Gastrocnemius medialis (tissue), 4 donors: ENCODE results near the gene PTPRT. TPM values are rescaled to one million over a fixed set of nuclear protein-coding genes. Genes with fewer than 3 reads are reported as not detected.

Experiments used
- ATAC-seq, 2 donors: fragments of 150-250 bp; one replicate each; pipeline ENCODE4 v1.9.1; 2016
- DNase-seq, 2 donors: peaks; one replicate each; pipeline ENCODE4 v3.0.0-alpha.2; 2019
- H3K27ac ChIP-seq, 4 donors: fragments of 200-600 bp; sonication (generic); 1 replicate in 1 of 4; 2 replicates in 3 of 4; pipeline ENCODE4 v1.5.1; 2016 to 2018; ENCODE audit warnings: mild to moderate bottlenecking in 2 of 4, moderate library complexity in 1 of 4
- H3K27me3 ChIP-seq, 3 donors: fragments of 200-600 bp; sonication (generic) in 2 of 3; 1 replicate in 1 of 3; 2 replicates in 2 of 3; pipeline versions ENCODE4 v1.5.1 to v1.6.0; 2016 to 2019; ENCODE audit warnings: mild to moderate bottlenecking in 1 of 3, moderate library complexity in 1 of 3
- H3K36me3 ChIP-seq, 2 donors: fragments of 200-600 bp; sonication (generic) in 1 of 2; one replicate each; pipeline ENCODE4 v1.5.1; 2017 to 2018
- H3K4me1 ChIP-seq, 2 donors: fragments of 200-600 bp; sonication (generic) in 1 of 2; one replicate each; pipeline ENCODE4 v1.5.1; 2016 to 2017; ENCODE audit warnings: mild to moderate bottlenecking in 2 of 2
- H3K4me3 ChIP-seq, 4 donors: fragments of 200-600 bp; sonication (generic) in 3 of 4; 1 replicate in 1 of 4; 2 replicates in 3 of 4; pipeline ENCODE4 v1.5.1; 2016 to 2019; ENCODE audit warnings: mild to moderate bottlenecking in 2 of 4
- H3K9me3 ChIP-seq, 3 donors: fragments of 200-600 bp; sonication (generic) in 2 of 3; 1 replicate in 1 of 3; 2 replicates in 2 of 3; pipeline ENCODE4 v1.5.1; 2016 to 2019
- POLR2A ChIP-seq, 2 donors: fragments of 450-650 bp; IDR thresholded peaks; one replicate each; pipeline ENCODE4 v1.6.1; 2017; ENCODE audit warnings: antibody characterized with exemption in 2 of 2, mild to moderate bottlenecking in 2 of 2, moderate library complexity in 2 of 2
- in situ Hi-C, 4 donors: fragments of 200-750 bp; cut with MboI; loops; one replicate each; pipeline versions ENCODE4 v1.15.0 to v1.8.0; 2017; ENCODE audit warnings: low sequenced_read_pairs in 4 of 4
- intact Hi-C: fragments of 100-400 bp; cut with DNase I; formaldehyde crosslinking; loops from one replicate; pipeline ENCODE4 v1.15.1; 2023; ENCODE audit warnings: low total_unique reads
- total RNA-seq, 4 donors: library from RNA; depleted of rRNA; stranded (reverse); fragments of >200 nt; gene quantifications; one replicate each; pipeline versions ENCODE4 v1.1.0 to v1.2.3, GENCODE V29; 2016
- TF ChIP-seq, protein P1 (sequence below), 5 experiments: fragments of 450-650 bp in 3 of 5; fragments of 200-600 bp in 2 of 5; sonication (generic) in 2 of 5; IDR thresholded peaks in 4 of 5; conservative IDR thresholded peaks in 1 of 5; 1 replicate in 4 of 5; 2 replicates in 1 of 5; pipeline ENCODE4 v1.5.1; 2016 to 2019; ENCODE audit warnings: antibody characterized with exemption in 5 of 5, mild to moderate bottlenecking in 3 of 5, moderate library complexity in 3 of 5

PTPRT gene
- total RNA-seq, 4 donors from 2014 or later = not detected

DNA sequence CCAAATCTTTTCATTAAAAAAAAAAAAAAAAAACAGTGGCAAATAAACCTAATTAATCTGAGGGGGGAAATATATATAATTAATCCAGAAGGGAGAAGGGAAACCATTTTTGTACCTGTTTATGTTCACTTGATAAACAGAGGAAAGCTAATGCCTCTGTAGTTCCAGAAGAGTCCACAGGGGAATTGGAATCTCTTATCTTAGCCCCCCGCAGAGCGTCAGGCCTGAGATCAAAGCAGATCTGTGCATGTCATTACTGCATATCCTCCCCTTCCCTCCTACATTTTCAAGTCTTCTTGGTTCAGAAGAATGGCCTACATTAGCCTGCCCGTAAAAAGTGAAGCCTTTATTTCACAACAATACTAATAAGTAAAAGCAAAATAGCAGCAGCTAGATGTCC is 157.2 kb downstream of the PTPRT start:
- no peak for DNase-seq
- no peak for ATAC-seq
- no peaks in the 10 kb centered on the region for H3K9me3 ChIP-seq
- no peaks in the 10 kb centered on the region for H3K27me3 ChIP-seq
- no peaks in the 10 kb centered on the region for H3K36me3 ChIP-seq
- no peak overlapping the region for H3K27ac ChIP-seq
- in situ Hi-C loops (no loop called here), intact Hi-C loops (no loop called here)
- H3K4me3 ChIP-seq = no peak overlapping the region
- TF ChIP-seq POLR2A (IDR thresholded peaks at IDR 0.05) = no peak
- TF ChIP-seq, protein P1, sequence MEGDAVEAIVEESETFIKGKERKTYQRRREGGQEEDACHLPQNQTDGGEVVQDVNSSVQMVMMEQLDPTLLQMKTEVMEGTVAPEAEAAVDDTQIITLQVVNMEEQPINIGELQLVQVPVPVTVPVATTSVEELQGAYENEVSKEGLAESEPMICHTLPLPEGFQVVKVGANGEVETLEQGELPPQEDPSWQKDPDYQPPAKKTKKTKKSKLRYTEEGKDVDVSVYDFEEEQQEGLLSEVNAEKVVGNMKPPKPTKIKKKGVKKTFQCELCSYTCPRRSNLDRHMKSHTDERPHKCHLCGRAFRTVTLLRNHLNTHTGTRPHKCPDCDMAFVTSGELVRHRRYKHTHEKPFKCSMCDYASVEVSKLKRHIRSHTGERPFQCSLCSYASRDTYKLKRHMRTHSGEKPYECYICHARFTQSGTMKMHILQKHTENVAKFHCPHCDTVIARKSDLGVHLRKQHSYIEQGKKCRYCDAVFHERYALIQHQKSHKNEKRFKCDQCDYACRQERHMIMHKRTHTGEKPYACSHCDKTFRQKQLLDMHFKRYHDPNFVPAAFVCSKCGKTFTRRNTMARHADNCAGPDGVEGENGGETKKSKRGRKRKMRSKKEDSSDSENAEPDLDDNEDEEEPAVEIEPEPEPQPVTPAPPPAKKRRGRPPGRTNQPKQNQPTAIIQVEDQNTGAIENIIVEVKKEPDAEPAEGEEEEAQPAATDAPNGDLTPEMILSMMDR (IDR thresholded peaks at IDR 0.05 in 4 of 5, conservative IDR thresholded peaks at IDR 0.05 in 1 of 5) = no peak
- H3K4me1 ChIP-seq = no peaks in the 10 kb centered on the region

DNA sequence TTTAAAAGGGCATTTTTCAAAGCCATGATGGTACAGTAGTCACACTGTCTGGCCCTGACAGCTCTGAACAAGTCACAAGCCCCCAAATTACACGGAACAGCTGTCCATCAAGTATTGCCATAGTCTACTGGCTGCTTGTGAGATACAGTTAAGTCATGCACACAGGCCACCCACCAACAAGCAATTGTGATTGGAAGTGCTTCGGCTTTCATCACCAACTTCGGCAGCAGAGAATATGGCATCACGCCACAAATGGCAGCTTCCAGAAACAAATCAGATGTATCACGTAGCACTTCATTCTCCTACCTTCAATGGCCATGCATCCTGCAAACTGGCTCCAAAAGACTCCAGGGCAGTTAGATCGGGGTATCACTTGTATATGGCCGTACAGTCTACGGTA is 160.5 kb downstream of the PTPRT start:
- no peak overlapping the region for H3K4me3 ChIP-seq
- ATAC-seq (no peak), DNase-seq (no peak)
- TF ChIP-seq POLR2A (IDR thresholded peaks at IDR 0.05) = no peak
- TF ChIP-seq, protein P1 (IDR thresholded peaks at IDR 0.05 in 4 of 5, conservative IDR thresholded peaks at IDR 0.05 in 1 of 5) = no peak
- H3K4me1 ChIP-seq = no peaks in the 10 kb centered on the region
- H3K9me3 ChIP-seq = no peaks in the 10 kb centered on the region
- no peak overlapping the region for H3K27ac ChIP-seq
- intact Hi-C loops (no loop called here), in situ Hi-C loops (no loop called here)
- no peaks in the 10 kb centered on the region for H3K27me3 ChIP-seq
- H3K36me3 ChIP-seq = no peaks in the 10 kb centered on the region

DNA sequence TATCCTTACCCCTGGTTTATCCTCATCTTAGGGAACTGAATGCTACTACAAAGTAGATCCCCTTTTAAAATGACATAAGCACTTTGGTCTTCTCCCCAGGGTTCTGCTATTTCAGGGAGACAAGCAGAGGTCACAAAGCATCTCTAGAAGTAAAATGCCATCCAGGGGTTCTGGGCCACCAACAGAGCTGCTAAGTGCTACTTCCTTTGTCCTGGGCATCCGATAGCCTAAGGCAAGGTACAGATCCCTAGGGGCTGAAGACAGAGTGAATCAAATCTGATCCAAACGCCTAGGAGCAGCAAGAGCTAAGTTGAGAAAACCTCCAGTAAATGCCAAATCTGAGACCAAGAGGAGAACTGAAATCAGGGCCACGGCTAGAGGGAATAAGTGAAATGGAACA is 161.2 kb downstream of the PTPRT start:
- intact Hi-C loops (no loop called here), in situ Hi-C loops (no loop called here)
- DNase-seq = no peak
- Histone ChIP-seq H3K4me1 (no peaks in the 10 kb centered on the region), H3K9me3 (no peaks in the 10 kb centered on the region), H3K27ac (no peak overlapping the region), H3K4me3 (no peak overlapping the region), H3K36me3 (no peaks in the 10 kb centered on the region), H3K27me3 (no peaks in the 10 kb centered on the region)
- no peak for ATAC-seq
- no peak for TF ChIP-seq POLR2A (IDR thresholded peaks at IDR 0.05)
- TF ChIP-seq, protein P1 (IDR thresholded peaks at IDR 0.05 in 4 of 5, conservative IDR thresholded peaks at IDR 0.05 in 1 of 5) = no peak

DNA sequence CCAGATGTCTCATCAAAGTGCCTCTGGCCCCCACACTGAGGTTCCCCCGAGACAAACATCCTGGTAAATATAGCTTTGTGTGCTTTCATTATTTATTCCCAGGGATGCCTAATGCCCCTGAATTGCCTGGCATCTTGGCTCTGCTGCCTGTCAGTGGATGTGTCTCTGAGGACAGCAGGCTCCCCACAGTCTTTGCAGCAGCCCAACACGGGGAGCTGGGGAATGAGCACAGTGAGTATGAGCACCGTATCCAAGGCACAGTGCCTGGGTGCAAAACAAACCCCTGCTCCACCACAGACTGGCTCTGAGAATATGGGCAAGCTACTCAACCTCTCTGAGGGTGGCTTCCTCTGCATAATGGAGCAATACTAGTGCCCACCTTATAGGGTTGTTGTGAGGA is 165.9 kb downstream of the PTPRT start:
- no peak for ATAC-seq
- DNase-seq = no peak
- in situ Hi-C loops = no loop called here
- Histone ChIP-seq H3K4me1 (no peaks in the 10 kb centered on the region), H3K9me3 (no peaks in the 10 kb centered on the region), H3K36me3 (no peaks in the 10 kb centered on the region), H3K4me3 (no peak overlapping the region), H3K27me3 (no peaks in the 10 kb centered on the region), H3K27ac (no peak overlapping the region)
- TF ChIP-seq, protein P1 (IDR thresholded peaks at IDR 0.05 in 4 of 5, conservative IDR thresholded peaks at IDR 0.05 in 1 of 5) = no peak
- no peak for TF ChIP-seq POLR2A (IDR thresholded peaks at IDR 0.05)
- intact Hi-C loops = no loop called here

DNA sequence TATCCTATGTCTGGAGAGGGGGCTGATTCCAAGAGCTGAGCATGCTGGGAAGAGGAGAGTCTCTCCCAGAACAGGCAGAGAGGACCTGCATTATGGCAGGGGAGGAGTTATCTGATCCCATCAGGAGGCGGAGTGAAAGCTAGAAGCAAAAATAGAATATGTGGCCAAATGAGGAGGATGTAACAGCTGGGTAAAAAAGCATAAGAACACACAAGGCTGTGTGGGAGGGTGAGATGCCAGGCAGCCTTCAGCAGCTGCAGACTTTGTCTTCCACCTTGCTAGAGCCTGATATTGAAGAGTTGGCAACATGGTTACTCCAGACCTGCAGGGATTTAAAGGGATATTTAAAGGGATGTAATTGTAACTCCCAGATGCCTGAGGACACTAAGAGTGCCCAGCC is 167.1 kb downstream of the PTPRT start:
- TF ChIP-seq, protein P1 (IDR thresholded peaks at IDR 0.05 in 4 of 5, conservative IDR thresholded peaks at IDR 0.05 in 1 of 5) = no peak
- TF ChIP-seq POLR2A (IDR thresholded peaks at IDR 0.05) = no peak
- Histone ChIP-seq H3K36me3 (no peaks in the 10 kb centered on the region), H3K4me3 (no peak overlapping the region), H3K27ac (no peak overlapping the region), H3K9me3 (no peaks in the 10 kb centered on the region), H3K4me1 (no peaks in the 10 kb centered on the region), H3K27me3 (no peaks in the 10 kb centered on the region)
- intact Hi-C loops = no loop called here
- no peak for ATAC-seq
- in situ Hi-C loops = no loop called here
- no peak for DNase-seq
